Measurements from ENCODE around the gene CEP120.

Gene CEP120

GRCh38 chr5:123297866-123298265, 125.3 kb downstream of the CEP120 start:
- no peaks in the 10 kb centered on the region for H3K4me1 Mint-ChIP-seq
- no peak overlapping the region for H3K4me3 Mint-ChIP-seq
- TF ChIP-seq CTCF (IDR thresholded peaks at IDR 0.05; ENCODE audit: unreplicated experiment in 3 of 3) = no peak
- H3K27ac Mint-ChIP-seq = no peak overlapping the region
- no peaks in the 10 kb centered on the region for H3K36me3 Mint-ChIP-seq (ENCODE audit: low read depth)
- H3K9me3 Mint-ChIP-seq = peaks cover 15% of the 10 kb centered on the region
- H3K27me3 Mint-ChIP-seq (ENCODE audit: low read depth) = no peaks in the 10 kb centered on the region

GRCh38 chr5:123297198-123297831, 125.9 kb downstream of the CEP120 start:
- no peaks in the 10 kb centered on the region for H3K4me1 Mint-ChIP-seq
- H3K36me3 Mint-ChIP-seq (ENCODE audit: low read depth) = no peaks in the 10 kb centered on the region
- no peak overlapping the region for H3K27ac Mint-ChIP-seq
- TF ChIP-seq CTCF (IDR thresholded peaks at IDR 0.05; ENCODE audit: unreplicated experiment in 3 of 3) = no peak
- peaks cover 15% of the 10 kb centered on the region for H3K9me3 Mint-ChIP-seq
- H3K4me3 Mint-ChIP-seq = no peak overlapping the region
- H3K27me3 Mint-ChIP-seq (ENCODE audit: low read depth) = no peaks in the 10 kb centered on the region

All from nephron (organoid).